A673 (cell line): ENCODE measurements around the gene EPM2AIP1.

ENCODE experiments used
- CTCF ChIP-seq: fragments of 300-800, 200-600 bp; sonication (generic); conservative IDR thresholded peaks from 2 replicates; pipeline ENCODE4 v1.5.1; 2017; ENCODE audit warnings: low read depth, mild to moderate bottlenecking, antibody characterized with exemption, low read length, moderate library complexity, mixed read lengths
- EZH2 ChIP-seq: fragments of 200-600 bp; sonication (generic); IDR thresholded peaks from 2 replicates; pipeline ENCODE4 v1.6.1; 2017; ENCODE audit warnings: borderline replicate concordance, low read depth, mild to moderate bottlenecking, mixed read lengths, antibody characterized with exemption, low read length; ENCODE audit not compliant: poor library complexity, severe bottlenecking

DNA sequence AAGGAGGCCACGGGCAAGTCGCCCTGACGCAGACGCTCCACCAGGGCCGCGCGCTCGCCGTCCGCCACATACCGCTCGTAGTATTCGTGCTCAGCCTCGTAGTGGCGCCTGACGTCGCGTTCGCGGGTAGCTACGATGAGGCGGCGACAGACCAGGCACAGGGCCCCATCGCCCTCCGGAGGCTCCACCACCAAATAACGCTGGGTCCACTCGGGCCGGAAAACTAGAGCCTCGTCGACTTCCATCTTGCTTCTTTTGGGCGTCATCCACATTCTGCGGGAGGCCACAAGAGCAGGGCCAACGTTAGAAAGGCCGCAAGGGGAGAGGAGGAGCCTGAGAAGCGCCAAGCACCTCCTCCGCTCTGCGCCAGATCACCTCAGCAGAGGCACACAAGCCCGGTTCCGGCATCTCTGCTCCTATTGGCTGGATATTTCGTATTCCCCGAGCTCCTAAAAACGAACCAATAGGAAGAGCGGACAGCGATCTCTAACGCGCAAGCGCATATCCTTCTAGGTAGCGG, at the start of gene EPM2AIP1:
- TF ChIP-seq CTCF (peak; percentile 31; the same call in 1 of the 2 replicates), EZH2 (no peak)
